ENCODE results near the gene C5orf47. TPM values are rescaled to one million over a fixed set of nuclear protein-coding genes. Genes with fewer than 3 reads are reported as not detected.

The C5orf47 gene
- total RNA-seq, 1 experiment from 2014 or later, result not detected

GRCh38 chr5:173969167-173970049 lies 19.6 kb upstream of the C5orf47 start:
- DNase-seq (ENCODE audit: low spot score), result no peak
- in situ Hi-C loops (cut with HindIII; ENCODE audit: low sequenced_read_pairs), result no loop called here

- DNase-seq (ENCODE audit: low spot score), result no peak
- in situ Hi-C loops (cut with HindIII; ENCODE audit: low sequenced_read_pairs), result no loop called here
Observed at GRCh38 chr5:173970878-173971650, 17.9 kb upstream of the C5orf47 start.

- DNase-seq (ENCODE audit: low spot score), result no peak
- in situ Hi-C loops (cut with HindIII; ENCODE audit: low sequenced_read_pairs), result no loop called here
Observed at GRCh38 chr5:173971681-173972345, 17.2 kb upstream of the C5orf47 start.

- in situ Hi-C loops (cut with HindIII; ENCODE audit: low sequenced_read_pairs), result no loop called here
- DNase-seq (ENCODE audit: low spot score), result no peak
Observed at GRCh38 chr5:173972607-173972924, 16.4 kb upstream of the C5orf47 start.

- in situ Hi-C loops (cut with HindIII; ENCODE audit: low sequenced_read_pairs), result no loop called here
- peak; percentile 92 for DNase-seq (ENCODE audit: low spot score)
Observed at GRCh38 chr5:173972925-173973615, 15.9 kb upstream of the C5orf47 start.

GRCh38 chr5:173973616-173973969 lies 15.4 kb upstream of the C5orf47 start:
- in situ Hi-C loops (cut with HindIII; ENCODE audit: low sequenced_read_pairs), result no loop called here
- peak; percentile 65 for DNase-seq (ENCODE audit: low spot score)

- in situ Hi-C loops (cut with HindIII; ENCODE audit: low sequenced_read_pairs), result no loop called here
Observed at GRCh38 chr5:173974688-173975239, 14.2 kb upstream of the C5orf47 start.

GRCh38 chr5:173981185-173981761 lies 7.7 kb upstream of the C5orf47 start:
- no peak for DNase-seq (ENCODE audit: low spot score)
- in situ Hi-C loops (cut with HindIII; ENCODE audit: low sequenced_read_pairs), result no loop called here

More at GRCh38 chr5:173974688-173975239, 14.2 kb upstream of the C5orf47 start:
- DNase-seq (ENCODE audit: low spot score), result no peak

- DNase-seq (ENCODE audit: low spot score), result peak; percentile 54
- in situ Hi-C loops (cut with HindIII; ENCODE audit: low sequenced_read_pairs), result no loop called here
Observed at GRCh38 chr5:173984218-173984617, 4.8 kb upstream of the C5orf47 start.

GRCh38 chr5:173989432-173990082 lies 587 bp downstream of the C5orf47 start:
- no peak for DNase-seq (ENCODE audit: low spot score)
- in situ Hi-C loops (cut with HindIII; ENCODE audit: low sequenced_read_pairs), result no loop called here

- in situ Hi-C loops (cut with HindIII; ENCODE audit: low sequenced_read_pairs), result no loop called here
- no peak for DNase-seq (ENCODE audit: low spot score)
Observed at GRCh38 chr5:173997331-173997730, 8.4 kb downstream of the C5orf47 start.

GRCh38 chr5:173998531-173998930 lies 9.6 kb downstream of the C5orf47 start:
- in situ Hi-C loops (cut with HindIII; ENCODE audit: low sequenced_read_pairs), result no loop called here
- DNase-seq (ENCODE audit: low spot score), result no peak

GRCh38 chr5:174000076-174000475 lies 11.1 kb downstream of the C5orf47 start:
- no peak for DNase-seq (ENCODE audit: low spot score)
- in situ Hi-C loops (cut with HindIII; ENCODE audit: low sequenced_read_pairs), result no loop called here

- no peak for DNase-seq (ENCODE audit: low spot score)
- in situ Hi-C loops (cut with HindIII; ENCODE audit: low sequenced_read_pairs), result no loop called here
Observed at GRCh38 chr5:174003795-174004194, 14.8 kb downstream of the C5orf47 start.

- DNase-seq (ENCODE audit: low spot score), result no peak
- in situ Hi-C loops (cut with HindIII; ENCODE audit: low sequenced_read_pairs), result no loop called here
Observed at GRCh38 chr5:174008922-174009321, 20.0 kb downstream of the C5orf47 start.

- in situ Hi-C loops (cut with HindIII; ENCODE audit: low sequenced_read_pairs), result no loop called here
Observed at GRCh38 chr5:174010365-174010764, 21.4 kb downstream of the C5orf47 start.

GRCh38 chr5:174011441-174011840 lies 22.5 kb downstream of the C5orf47 start:
- DNase-seq (ENCODE audit: low spot score), result no peak

More at GRCh38 chr5:174010365-174010764, 21.4 kb downstream of the C5orf47 start:
- DNase-seq (ENCODE audit: low spot score), result no peak

More at GRCh38 chr5:174011441-174011840, 22.5 kb downstream of the C5orf47 start:
- in situ Hi-C loops (cut with HindIII; ENCODE audit: low sequenced_read_pairs), result no loop called here

All from G401 (cell line).